Erythroblast (primary cell): ENCODE results near the gene SRPRA.

Source experiments
- GATA1 ChIP-seq: IDR thresholded peaks from 2 replicates; pipeline ENCODE4 v1.6.1; 2011; ENCODE audit warnings: low read depth, mild to moderate bottlenecking, control low read depth, low read length, moderate library complexity
- POLR2A ChIP-seq: IDR thresholded peaks from 2 replicates; pipeline ENCODE4 v1.6.1; 2011; ENCODE audit warnings: mild to moderate bottlenecking, low read length

- TF ChIP-seq POLR2A (no peak), GATA1 (no peak)
Measured at GRCh38 chr11:126268361-126268707, 361 bp downstream of the SRPRA start.
